HEK293T (cell line): ENCODE results near the gene LAG3.

Experiments used
- ARNT ChIP-seq: fragments of 450-650 bp; IDR thresholded peaks from 2 replicates; pipeline ENCODE4 v1.6.1; 2017; ENCODE audit warnings: mild to moderate bottlenecking
- ELF4 ChIP-seq: fragments of 450-650 bp; IDR thresholded peaks from 2 replicates; pipeline ENCODE4 v1.6.1; 2017; ENCODE audit warnings: antibody characterized with exemption
- FOXA1 ChIP-seq: fragments of 450-650 bp; IDR thresholded peaks from 2 replicates; pipeline ENCODE4 v1.6.1; 2016; ENCODE audit warnings: mild to moderate bottlenecking
- FOXK2 ChIP-seq: fragments of 450-650 bp; IDR thresholded peaks from 2 replicates; pipeline ENCODE4 v1.6.1; 2016; ENCODE audit warnings: mild to moderate bottlenecking
- FOXM1 ChIP-seq: fragments of 450-650 bp; IDR thresholded peaks from 2 replicates; pipeline ENCODE4 v1.6.1; 2017; ENCODE audit warnings: mild to moderate bottlenecking, borderline replicate concordance
- SP1 ChIP-seq: fragments of 450-650 bp; IDR thresholded peaks from 2 replicates; pipeline ENCODE4 v1.6.1; 2017
- SUZ12 ChIP-seq: fragments of 450-650 bp; IDR thresholded peaks from 2 replicates; pipeline ENCODE4 v1.6.1; 2016; ENCODE audit warnings: mild to moderate bottlenecking
- TARDBP ChIP-seq: fragments of 450-650 bp; IDR thresholded peaks from 2 replicates; pipeline ENCODE4 v1.6.1; 2016
- ZNF384 ChIP-seq: fragments of 450-650 bp; IDR thresholded peaks from 2 replicates; pipeline ENCODE4 v1.6.1; 2016

DNA sequence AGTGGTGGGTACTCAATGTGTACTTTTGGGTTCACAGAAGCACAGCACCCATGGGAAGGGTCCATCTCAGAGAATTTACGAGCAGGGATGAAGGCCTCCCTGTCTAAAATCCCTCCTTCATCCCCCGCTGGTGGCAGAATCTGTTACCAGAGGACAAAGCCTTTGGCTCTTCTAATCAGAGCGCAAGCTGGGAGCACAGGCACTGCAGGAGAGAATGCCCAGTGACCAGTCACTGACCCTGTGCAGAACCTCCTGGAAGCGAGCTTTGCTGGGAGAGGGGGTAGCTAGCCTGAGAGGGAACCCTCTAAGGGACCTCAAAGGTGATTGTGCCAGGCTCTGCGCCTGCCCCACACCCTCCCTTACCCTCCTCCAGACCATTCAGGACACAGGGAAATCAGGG, 47.8 kb downstream of the LAG3 start:
- TF ChIP-seq ELF4 (no peak), FOXM1 (no peak), TARDBP (no peak), FOXA1 (no peak), SUZ12 (no peak), SP1 (no peak), ARNT (no peak), ZNF384 (no peak), FOXK2 (no peak)
